HG03342 (cell line): ENCODE results near the gene VRTN.
"Not testable (repeated sequence)": the region's sequence is repeated elsewhere in the genome, so short reads cannot be mapped to it uniquely, and the experiment has no call there.

Experiments used
- ATAC-seq: cut with Tn5 transposase; IDR thresholded peaks from one replicate; pipeline ENCODE4 v1.9.1; 2021; ENCODE audit warnings: mild to moderate bottlenecking, moderate library complexity; ENCODE audit not compliant: unreplicated experiment

VRTN gene

DNA sequence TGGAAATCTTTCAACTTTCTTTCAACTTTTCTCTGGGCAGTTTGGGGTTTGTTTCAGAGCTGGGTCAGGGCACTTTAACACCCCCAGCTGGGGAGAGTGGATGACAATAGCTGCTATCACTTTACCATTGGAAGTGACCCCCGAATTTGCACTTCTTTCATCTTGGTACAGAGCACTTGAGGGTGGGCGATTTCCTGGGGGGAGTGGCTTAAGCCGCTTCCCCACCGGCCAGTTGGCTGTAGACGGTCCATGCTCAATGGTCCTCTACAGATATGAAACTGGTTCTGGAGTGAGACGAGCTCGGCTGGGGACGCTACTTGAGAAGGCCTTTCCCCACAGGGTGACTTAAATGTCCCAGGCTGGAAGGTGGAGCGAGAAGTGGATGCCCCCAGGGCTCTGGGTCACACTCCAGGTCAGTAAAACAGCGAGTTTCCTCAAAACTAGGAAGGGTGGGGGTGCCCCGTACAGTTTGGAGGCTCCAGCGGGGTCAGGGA is at the start of gene VRTN:
Gene VRTN, plus strand, starts transcription at position 231 of the 494 bp plus-strand sequence. CDS start 8,313 bp downstream, outside the sequence.
- no peak for ATAC-seq

DNA sequence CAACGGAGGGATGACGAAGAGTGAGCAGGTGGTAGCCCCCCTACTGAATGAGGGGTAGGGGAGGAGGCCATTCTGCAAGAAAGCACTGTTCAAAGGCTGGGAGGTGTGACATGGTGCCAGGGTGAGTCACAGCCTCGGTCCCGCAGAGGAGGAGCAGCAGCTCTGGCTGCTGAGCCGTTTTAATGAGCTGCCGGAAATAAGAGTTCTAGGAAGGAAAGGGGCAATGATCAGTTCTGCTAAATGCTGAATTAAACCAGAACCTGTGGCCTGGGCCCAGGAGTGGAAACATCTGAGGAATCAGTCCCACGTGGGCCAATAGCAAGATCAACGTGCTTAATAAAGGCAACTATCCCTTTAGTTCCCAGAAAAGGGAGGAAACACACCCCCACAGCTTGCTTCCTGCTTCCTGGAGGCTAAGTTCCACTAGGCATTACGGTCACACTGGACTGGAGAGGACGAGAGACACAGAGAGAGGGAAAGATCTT is 49.2 kb upstream of the VRTN start:
- no peak for ATAC-seq

GRCh38 chr14:74301594-74302151 is 46.6 kb upstream of the VRTN start:
- ATAC-seq: no peak

GRCh38 chr14:74302152-74302628 is 46.1 kb upstream of the VRTN start:
- peak; percentile 43 for ATAC-seq

DNA sequence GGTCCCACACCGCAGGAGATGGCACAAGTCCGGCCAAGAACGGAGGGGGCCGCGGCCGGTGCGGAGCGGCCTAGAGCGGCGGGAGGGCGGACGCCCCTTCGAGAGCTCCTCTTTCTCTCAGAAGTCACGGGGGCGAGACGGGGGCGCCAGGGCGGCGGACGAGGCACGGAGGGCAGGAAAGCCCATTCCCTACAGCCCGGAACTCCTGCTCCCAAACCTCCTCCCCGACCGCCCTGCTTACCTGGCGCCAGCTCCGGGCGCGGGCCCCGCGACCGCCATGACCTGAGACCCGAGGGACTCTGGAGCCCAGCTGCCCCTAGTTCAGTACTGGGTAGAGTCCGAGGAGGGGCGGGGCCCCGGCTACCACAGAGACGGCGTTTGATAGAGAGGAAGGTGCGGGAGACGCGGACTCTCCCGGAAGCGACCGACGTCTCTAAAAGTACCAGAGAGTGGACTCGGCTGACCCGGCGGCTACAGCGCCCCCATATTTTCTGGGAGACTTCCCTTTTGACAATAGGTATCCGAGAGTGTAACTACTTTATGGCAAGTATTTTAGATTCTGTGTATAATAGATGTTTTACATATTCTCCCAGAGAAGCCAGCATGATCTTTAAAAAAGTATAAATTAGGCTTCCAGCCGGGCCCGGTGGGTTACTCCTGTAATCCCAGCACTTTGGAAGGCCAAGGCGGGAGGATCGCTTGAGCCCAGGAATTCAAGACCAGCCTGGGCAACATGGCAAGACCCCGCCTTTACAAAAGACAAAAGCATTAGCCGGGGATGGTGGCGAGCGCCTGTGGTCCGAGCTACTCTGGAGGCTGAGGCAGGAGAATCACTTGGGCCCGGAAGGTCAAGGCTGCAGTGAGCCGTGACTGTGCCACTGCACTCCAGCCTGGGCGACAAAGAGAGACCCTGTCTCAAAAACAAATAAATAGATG is 45.4 kb upstream of the VRTN start, which contains the start of gene ABCD4:
Gene ABCD4, minus strand, starts transcription at position 301 of the 936 bp plus-strand sequence. Its CDS starts 22 bp downstream, at position 279.
- peak; percentile 98 for ATAC-seq

GRCh38 chr14:74308695-74309094 is 39.6 kb upstream of the VRTN start:
- no peak for ATAC-seq

DNA sequence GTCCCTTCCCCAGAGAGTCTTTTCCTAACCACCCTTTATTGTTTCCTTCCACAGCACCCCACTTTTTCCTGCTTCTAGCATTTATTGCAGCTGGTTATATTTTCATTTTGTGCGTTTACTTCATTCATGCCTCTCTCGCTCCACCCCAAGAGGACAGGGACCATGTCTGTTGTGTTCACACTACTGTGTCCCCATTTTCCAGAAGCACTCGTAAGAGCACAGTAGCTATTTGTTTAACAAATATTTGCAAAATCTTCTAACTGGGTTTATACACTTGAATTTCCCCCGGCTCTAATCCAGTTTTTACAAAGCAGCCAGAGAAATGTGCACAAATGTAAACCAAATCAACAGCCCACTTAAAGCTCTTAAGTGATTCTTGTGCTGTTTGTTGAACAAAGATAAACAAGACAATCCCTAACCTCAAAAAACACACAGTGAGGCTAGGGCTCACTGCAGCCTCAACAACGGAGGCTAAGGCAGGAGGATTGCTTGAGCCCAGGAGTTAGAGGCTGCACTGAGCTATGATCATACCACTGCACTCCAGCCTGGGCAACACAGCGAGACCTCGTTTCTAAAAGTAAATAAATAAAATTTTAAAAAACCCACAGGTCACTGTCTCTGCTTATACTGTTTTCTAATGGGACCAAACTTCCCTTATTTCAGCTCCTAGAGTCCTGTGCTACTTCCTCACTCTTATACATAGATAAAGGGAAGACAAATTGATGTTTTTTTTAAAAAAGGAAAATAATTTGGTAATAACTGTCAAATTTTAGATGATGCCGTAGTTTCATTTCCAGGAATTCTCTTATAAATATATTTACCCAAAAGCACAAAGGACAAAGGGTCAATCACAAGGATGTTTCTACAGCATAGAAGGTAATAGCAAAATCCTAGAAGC is 38.9 kb upstream of the VRTN start:
- no peak for ATAC-seq

- ATAC-seq: no peak
Measured at GRCh38 chr14:74312161-74312560, 36.1 kb upstream of the VRTN start.

- no peak for ATAC-seq
Measured at GRCh38 chr14:74313601-74314000, 34.7 kb upstream of the VRTN start.

DNA sequence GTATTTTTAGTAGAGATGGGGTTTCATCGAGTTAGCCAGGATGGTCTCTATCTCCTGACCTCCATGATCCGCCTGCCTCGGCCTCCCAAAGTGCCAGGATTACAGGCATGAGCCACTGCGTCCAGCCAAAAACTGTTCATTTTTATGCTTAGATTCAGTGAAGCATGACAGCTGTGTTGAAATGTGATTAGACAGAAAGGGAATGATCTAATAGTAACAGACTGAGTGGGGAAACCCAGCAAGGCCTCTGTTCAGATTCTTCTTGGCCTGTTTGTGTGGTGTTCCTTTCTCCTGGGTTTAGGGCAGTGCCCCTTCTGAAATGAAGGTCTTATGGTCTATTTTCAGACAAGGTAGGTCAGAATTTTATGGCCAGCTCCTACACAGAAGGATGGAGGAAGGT is 33.7 kb upstream of the VRTN start:
- ATAC-seq: no peak

DNA sequence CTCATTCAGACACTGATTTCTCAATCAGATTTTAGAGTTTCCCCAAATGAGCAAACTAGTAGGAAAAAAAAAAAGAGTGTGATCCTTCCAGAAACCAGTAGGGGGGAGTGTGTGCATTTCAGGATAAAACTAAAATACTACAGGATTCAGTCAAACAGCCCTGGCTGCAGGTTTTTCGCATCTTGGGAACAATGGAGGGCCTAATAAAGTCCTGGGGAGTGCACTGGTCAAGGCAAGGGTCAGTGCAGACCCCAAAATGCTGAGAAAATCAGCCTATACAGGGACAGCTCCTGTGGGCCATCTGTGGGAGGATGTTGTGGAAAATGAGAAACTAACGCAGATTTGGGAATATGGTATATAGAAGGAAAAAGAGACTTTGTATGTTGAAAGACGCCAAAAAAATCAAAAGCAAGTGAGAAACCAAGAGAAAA is 23.3 kb upstream of the VRTN start:
- no peak for ATAC-seq

DNA sequence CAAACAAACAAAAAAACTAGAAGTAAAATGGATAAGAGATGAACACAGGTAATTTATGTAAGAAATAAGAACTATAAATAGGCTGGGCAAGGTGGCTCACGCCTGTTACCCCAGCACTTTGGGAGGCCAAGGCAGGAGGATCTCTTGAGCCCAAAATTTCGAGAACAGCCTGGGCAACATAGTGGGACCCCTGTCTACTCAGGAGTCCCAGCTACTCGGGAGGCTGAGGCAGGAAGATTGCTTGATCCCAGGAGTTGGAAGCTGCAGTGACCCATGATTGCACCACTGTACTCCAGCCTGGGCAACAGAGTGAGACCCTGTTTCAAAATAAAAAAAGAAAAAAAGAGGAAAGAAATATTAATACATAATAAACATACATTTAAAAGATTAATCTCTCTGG is 22.8 kb upstream of the VRTN start:
- no peak for ATAC-seq

DNA sequence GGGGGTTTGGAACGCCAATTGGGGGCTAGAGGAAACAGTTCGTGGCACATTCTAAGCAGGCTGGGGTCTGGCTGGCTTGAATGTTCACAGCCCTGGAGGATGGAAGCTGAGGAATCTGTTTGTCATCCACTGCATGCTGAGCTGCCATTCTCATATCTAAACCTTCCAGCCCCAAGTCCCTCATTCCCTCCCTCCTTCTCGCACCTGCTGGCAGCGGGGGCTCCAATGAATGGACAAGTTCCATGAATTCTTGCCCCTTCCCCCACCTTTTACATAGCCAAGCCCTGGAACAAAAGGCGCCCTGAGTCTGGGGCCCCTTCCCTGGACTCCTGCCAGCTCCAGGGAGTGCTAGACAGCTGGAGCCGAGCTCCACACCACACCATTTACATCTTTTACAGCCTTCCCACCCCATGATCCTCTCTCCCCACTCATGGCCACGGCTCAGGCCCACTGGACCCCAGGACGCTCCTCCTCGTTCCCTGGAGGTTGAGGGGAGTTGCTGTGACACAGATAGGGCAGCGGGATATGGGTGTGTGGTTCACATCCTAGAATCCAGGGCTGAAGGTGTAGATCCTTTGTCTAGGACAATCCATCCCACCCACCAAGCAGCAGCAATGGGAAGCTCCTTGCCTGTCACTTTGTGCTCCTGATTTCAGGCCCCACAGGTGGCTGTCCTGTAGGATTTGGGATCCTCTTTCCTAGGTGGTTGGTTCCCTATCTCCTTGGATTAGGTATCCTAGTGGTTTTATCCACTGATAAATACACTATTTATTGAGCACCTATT is 21.7 kb upstream of the VRTN start:
- no peak for ATAC-seq

GRCh38 chr14:74329950-74330552 is 18.2 kb upstream of the VRTN start:
- not testable (repeated sequence) for ATAC-seq

DNA sequence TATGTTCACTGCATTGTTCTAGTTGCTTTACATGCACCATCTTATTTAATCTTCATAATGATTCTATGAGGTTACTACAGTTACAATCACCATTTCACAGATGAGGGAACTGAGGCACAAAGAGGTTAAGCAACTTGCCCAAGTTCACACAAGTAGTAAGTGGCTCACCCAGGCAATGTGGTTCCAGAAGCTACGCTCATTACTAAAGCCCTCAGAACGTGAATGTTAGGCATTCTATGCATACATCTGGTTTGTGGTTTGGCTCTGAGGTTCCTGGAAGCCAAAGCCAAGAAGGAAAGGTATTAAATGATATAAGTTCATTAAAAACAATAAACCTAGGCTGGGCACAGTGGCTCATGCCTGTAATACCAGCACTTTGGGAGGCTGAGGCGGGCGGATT is 14.4 kb upstream of the VRTN start:
- ATAC-seq: no peak

DNA sequence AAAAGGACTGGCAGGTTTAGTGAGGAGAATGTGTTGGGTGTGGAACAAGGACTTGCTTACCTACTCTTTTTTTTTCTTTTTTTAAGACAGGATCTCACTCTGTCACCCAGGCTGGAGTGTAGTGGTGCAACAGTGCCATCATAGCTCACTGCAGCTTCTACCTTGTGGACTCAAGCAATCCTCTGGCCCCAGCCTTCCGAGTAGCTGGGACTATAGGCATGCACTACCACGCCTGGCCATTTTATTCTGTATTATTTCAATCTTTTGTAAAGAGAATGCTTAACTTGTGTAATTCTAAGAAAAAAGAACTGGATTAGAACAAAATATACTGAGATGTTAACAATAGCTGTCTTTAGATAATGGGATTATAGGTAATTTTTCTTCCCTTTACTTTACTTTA is 1.9 kb upstream of the VRTN start:
- ATAC-seq: no peak

DNA sequence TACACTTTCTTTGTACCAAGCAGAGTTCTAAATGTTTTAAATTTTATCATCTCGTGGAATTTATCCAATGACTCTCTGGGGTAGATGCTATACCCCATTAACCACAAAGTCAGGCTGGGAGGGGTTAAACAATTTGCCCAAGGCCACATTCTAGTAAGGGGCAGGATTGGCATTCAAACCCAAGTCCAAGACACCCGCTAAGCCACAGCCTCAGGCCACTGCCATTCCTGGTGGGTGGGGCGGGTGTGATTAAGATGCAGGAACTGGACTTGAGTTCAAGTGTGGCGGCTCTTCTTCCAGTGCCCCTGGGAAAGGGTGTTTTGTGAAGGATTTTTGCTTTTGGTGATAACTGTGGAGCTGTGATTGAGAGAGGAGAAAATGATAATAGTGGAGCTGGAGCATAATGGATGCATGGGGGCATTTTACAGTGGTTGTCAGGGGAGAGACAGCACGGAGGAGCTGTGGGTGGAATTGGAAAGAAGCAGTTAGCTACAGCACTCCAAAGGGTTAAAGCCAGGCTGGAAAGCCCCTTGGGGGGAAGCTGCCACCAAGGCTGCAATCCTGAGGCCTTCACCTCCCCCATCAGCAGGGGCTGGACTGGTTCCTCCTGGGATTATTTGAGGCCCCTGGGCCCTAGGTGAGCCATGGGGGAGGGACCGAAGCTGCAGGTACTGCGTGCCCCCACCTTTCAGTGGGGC is 1.0 kb upstream of the VRTN start:
- no peak for ATAC-seq

DNA sequence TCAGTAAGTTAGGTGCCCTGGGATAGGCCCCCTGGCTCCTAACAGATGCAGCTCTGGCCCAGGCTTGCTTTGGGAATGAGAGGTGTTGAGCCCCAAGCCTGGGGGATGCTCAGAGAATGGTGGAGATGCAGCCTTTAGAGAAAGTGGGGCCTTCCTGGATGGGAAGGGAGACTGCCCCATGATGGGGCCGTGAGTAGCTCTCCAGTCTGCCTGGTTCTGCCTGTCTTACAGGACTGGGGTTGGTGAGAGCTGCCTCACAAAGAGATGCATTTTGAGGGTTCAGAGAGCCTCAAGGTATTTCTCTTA is 523 bp upstream of the VRTN start:
- no peak for ATAC-seq
